ENCODE measurements around the gene EIF3I. TPM values are rescaled to one million over a fixed set of nuclear protein-coding genes. Genes with fewer than 3 reads are reported as not detected.

The EIF3I gene
- total RNA-seq, 1 donor from 2014 or later: 265 TPM

- Histone ChIP-seq H3K4me3 (ENCODE audit: low read depth, low read length) (peak overlapping the region; percentile 59), H3K36me3 (ENCODE audit: control insufficient read depth, insufficient read depth, low read length) (no peaks in the 10 kb centered on the region), H3K27me3 (ENCODE audit: control insufficient read depth, insufficient read depth, low read length) (no peaks in the 10 kb centered on the region)
- TF ChIP-seq, protein P1, sequence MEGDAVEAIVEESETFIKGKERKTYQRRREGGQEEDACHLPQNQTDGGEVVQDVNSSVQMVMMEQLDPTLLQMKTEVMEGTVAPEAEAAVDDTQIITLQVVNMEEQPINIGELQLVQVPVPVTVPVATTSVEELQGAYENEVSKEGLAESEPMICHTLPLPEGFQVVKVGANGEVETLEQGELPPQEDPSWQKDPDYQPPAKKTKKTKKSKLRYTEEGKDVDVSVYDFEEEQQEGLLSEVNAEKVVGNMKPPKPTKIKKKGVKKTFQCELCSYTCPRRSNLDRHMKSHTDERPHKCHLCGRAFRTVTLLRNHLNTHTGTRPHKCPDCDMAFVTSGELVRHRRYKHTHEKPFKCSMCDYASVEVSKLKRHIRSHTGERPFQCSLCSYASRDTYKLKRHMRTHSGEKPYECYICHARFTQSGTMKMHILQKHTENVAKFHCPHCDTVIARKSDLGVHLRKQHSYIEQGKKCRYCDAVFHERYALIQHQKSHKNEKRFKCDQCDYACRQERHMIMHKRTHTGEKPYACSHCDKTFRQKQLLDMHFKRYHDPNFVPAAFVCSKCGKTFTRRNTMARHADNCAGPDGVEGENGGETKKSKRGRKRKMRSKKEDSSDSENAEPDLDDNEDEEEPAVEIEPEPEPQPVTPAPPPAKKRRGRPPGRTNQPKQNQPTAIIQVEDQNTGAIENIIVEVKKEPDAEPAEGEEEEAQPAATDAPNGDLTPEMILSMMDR (IDR thresholded peaks at IDR 0.05; ENCODE audit: insufficient read depth, low read length, poor library complexity, severe bottlenecking): no peak
- no peak for DNase-seq (ENCODE audit: low read depth)
These were observed 41.8 kb upstream of the EIF3I start for GRCh38 chr1:32180186-32181060.

DNA sequence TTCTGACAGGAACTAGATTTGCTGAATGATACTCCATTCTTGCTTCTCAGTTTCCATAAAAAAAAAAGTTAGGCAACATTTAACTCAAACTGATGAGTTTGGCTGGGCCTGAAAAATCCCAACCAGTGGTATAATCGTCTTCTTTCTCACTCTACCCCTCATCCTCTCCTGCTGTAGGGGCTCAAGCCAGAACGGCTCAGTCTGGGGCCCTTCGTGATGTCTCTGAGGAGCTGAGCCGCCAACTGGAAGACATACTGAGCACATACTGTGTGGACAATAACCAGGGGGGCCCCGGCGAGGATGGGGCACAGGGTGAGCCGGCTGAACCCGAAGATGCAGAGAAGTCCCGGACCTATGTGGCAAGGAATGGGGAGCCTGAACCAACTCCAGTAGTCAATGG, 41.1 kb upstream of the EIF3I start:
- Histone ChIP-seq H3K4me3 (ENCODE audit: low read depth, low read length) (peak overlapping the region; percentile 59), H3K27me3 (ENCODE audit: control insufficient read depth, insufficient read depth, low read length) (no peaks in the 10 kb centered on the region), H3K36me3 (ENCODE audit: control insufficient read depth, insufficient read depth, low read length) (no peaks in the 10 kb centered on the region)
- TF ChIP-seq, protein P1 (IDR thresholded peaks at IDR 0.05; ENCODE audit: insufficient read depth, low read length, poor library complexity, severe bottlenecking): no peak
- DNase-seq (ENCODE audit: low read depth): no peak

DNA sequence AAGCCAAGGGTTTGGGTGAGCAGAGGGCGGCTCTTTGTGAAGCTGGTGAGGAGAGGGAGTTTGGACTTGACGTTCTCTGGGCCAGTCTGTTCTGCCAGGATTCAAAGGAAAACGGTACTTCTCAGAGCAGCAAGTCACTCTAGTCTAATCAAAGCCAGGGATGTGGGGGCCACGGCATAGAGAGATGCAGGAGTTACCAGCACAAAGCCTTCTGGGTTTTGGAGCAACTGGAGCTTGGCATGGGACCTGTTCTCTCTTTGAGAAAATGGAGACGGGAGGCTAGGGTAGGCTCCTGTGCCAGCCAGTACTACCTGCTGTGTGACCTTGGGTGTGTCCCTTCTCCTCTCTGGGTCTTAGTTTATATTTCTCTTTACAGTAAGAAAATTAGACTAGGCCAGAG, 40.6 kb upstream of the EIF3I start:
- Histone ChIP-seq H3K27me3 (ENCODE audit: control insufficient read depth, insufficient read depth, low read length) (no peaks in the 10 kb centered on the region), H3K36me3 (ENCODE audit: control insufficient read depth, insufficient read depth, low read length) (peaks cover 1% of the 10 kb centered on the region), H3K4me3 (ENCODE audit: low read depth, low read length) (no peak overlapping the region)
- DNase-seq (ENCODE audit: low read depth): no peak
- TF ChIP-seq, protein P1 (IDR thresholded peaks at IDR 0.05; ENCODE audit: insufficient read depth, low read length, poor library complexity, severe bottlenecking): no peak

DNA sequence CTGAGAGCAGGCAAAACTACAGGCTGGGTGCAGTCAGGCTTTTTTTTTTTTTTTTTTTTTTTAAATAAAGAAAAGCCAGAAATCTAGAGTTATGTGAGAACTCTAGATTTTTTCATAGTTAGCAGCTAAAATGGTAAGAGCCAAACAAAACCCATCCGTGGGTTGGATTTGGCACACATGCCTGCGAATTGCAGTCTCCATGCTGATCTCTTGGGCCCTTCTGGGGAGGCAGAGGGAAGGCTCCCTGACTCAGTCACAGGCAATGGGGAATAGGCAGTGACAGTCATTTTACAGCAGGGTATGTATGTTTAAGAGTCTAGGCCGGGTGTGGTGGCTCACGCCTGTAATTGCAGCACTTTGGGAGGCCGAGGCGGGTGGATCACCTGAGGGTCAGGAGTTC, 40.1 kb upstream of the EIF3I start:
- DNase-seq (ENCODE audit: low read depth): no peak
- TF ChIP-seq, protein P1 (IDR thresholded peaks at IDR 0.05; ENCODE audit: insufficient read depth, low read length, poor library complexity, severe bottlenecking): no peak
- no peaks in the 10 kb centered on the region for H3K27me3 ChIP-seq (ENCODE audit: control insufficient read depth, insufficient read depth, low read length)
- H3K4me3 ChIP-seq (ENCODE audit: low read depth, low read length): no peak overlapping the region
- H3K36me3 ChIP-seq (ENCODE audit: control insufficient read depth, insufficient read depth, low read length): peaks cover 2% of the 10 kb centered on the region

DNA sequence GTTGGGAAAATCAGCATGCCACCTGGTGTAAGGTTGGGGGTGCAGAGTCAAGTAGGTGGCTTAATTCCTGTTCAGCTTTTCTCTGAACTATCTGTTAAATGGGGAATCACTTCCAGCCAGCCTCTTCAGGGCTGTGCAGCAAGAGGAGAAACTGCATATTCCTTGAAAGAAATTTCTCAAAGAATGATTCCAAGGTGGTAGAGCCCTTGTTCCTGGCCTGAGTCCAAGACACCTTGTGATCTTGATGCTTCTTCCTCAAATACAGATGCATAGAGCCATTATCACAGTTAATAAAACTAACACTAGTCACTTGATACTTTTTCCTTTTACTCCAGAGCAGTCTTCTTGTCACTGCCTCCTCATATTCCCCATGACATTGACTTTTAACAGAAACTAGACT, 37.6 kb upstream of the EIF3I start:
- Histone ChIP-seq H3K27me3 (ENCODE audit: control insufficient read depth, insufficient read depth, low read length) (no peaks in the 10 kb centered on the region), H3K36me3 (ENCODE audit: control insufficient read depth, insufficient read depth, low read length) (peaks cover 6% of the 10 kb centered on the region), H3K4me3 (ENCODE audit: low read depth, low read length) (no peak overlapping the region)
- TF ChIP-seq, protein P1 (IDR thresholded peaks at IDR 0.05; ENCODE audit: insufficient read depth, low read length, poor library complexity, severe bottlenecking): no peak
- no peak for DNase-seq (ENCODE audit: low read depth)

- TF ChIP-seq, protein P1 (IDR thresholded peaks at IDR 0.05; ENCODE audit: insufficient read depth, low read length, poor library complexity, severe bottlenecking): no peak
- DNase-seq (ENCODE audit: low read depth): no peak
- Histone ChIP-seq H3K27me3 (ENCODE audit: control insufficient read depth, insufficient read depth, low read length) (no peaks in the 10 kb centered on the region), H3K4me3 (ENCODE audit: low read depth, low read length) (no peak overlapping the region), H3K36me3 (ENCODE audit: control insufficient read depth, insufficient read depth, low read length) (peaks cover 10% of the 10 kb centered on the region)
These were observed 36.1 kb upstream of the EIF3I start for GRCh38 chr1:32186077-32186476.
